C4-2B (cell line): ENCODE results near the gene ADAM22.
A peak's percentile ranks its signal among the peaks of the same experiment; 100 is the strongest.

ENCODE experiments used
- CTCF ChIP-seq: fragments of 450-650 bp; conservative IDR thresholded peaks from 2 replicates; pipeline ENCODE4 v1.5.1; 2017; ENCODE audit warnings: mild to moderate bottlenecking
- ZFX ChIP-seq: fragments of 450-650 bp; IDR thresholded peaks from 2 replicates; pipeline ENCODE4 v1.6.1; 2017

- TF ChIP-seq CTCF (peak; percentile 95), ZFX (no peak)
Observed at GRCh38 chr7:88243345-88243909, 309.4 kb downstream of the ADAM22 start.
